Prostate gland (tissue), 2 donors: ENCODE data around the gene PCDHA10. TPM values are rescaled to one million over a fixed set of nuclear protein-coding genes. Genes with fewer than 3 reads are reported as not detected.
"Not testable (repeated sequence)": the region's sequence is repeated elsewhere in the genome, so short reads cannot be mapped to it uniquely, and the experiment has no call there.

Experiments used
- DNase-seq: peaks from one replicate; pipeline ENCODE4 v3.0.0-alpha.2; 2019; ENCODE audit warnings: low spot score
- H3K27ac ChIP-seq, 2 donors: fragments of 200-600 bp; sonication (generic); 2 replicates each; pipeline ENCODE4 v1.5.1; 2017 to 2019
- H3K27me3 ChIP-seq: fragments of 200-600 bp; sonication (generic); replicated peaks from 2 replicates; pipeline ENCODE4 v1.5.1; 2019; ENCODE audit not compliant: insufficient read depth
- H3K36me3 ChIP-seq, 2 donors: fragments of 200-600 bp; sonication (generic); 1 replicate in 1 of 2; 2 replicates in 1 of 2; pipeline versions ENCODE4 v1.5.1 to v1.8.1; 2017 to 2019
- H3K4me1 ChIP-seq: fragments of 200-600 bp; sonication (generic); replicated peaks from 2 replicates; pipeline ENCODE4 v1.5.1; 2019
- H3K4me3 ChIP-seq, 2 donors: fragments of 200-600 bp; sonication (generic); 2 replicates each; pipeline ENCODE4 v1.5.1; 2017 to 2019
- H3K9me3 ChIP-seq: fragments of 200-600 bp; sonication (generic); 2 replicates; pipeline ENCODE4 v1.5.1; 2017
- POLR2A ChIP-seq: fragments of 450-650 bp; IDR thresholded peaks from one replicate; pipeline ENCODE4 v1.6.1; 2016; ENCODE audit warnings: antibody characterized with exemption, mild to moderate bottlenecking
- POLR2AphosphoS5 ChIP-seq: sonication (generic); formaldehyde crosslinking; IDR thresholded peaks from one replicate; pipeline ENCODE4 v1.6.1; 2017; ENCODE audit warnings: antibody characterized with exemption
- WGBS: methylation state at CpG from one replicate; pipeline ENCODE4 v1.1.5; 2018; 5-methylcytosine and 5-hydroxymethylcytosine counted together
- intact Hi-C: fragments of 100-400 bp; cut with DNase I; formaldehyde crosslinking; loops from one replicate; pipeline ENCODE4 v1.14.2; 2022
- total RNA-seq, 2 donors: library from RNA; depleted of rRNA; stranded (reverse); fragments of >200 nt; gene quantifications; one replicate each; pipeline ENCODE4 v1.1.0, GENCODE V29; 2016
- TF ChIP-seq, protein P1 (sequence below), 4 experiments: fragments of 200-600 bp in 2 of 4; fragments of 450-650 bp in 2 of 4; sonication (generic) in 2 of 4; IDR thresholded peaks; 1 replicate in 3 of 4; 2 replicates in 1 of 4; pipeline ENCODE4 v1.5.1; 2016 to 2019; ENCODE audit warnings: antibody characterized with exemption in 4 of 4, mild to moderate bottlenecking in 2 of 4, moderate library complexity in 2 of 4

The PCDHA10 gene
- total RNA-seq, 2 donors from 2014 or later: 1.0 to 2.2 TPM

DNA sequence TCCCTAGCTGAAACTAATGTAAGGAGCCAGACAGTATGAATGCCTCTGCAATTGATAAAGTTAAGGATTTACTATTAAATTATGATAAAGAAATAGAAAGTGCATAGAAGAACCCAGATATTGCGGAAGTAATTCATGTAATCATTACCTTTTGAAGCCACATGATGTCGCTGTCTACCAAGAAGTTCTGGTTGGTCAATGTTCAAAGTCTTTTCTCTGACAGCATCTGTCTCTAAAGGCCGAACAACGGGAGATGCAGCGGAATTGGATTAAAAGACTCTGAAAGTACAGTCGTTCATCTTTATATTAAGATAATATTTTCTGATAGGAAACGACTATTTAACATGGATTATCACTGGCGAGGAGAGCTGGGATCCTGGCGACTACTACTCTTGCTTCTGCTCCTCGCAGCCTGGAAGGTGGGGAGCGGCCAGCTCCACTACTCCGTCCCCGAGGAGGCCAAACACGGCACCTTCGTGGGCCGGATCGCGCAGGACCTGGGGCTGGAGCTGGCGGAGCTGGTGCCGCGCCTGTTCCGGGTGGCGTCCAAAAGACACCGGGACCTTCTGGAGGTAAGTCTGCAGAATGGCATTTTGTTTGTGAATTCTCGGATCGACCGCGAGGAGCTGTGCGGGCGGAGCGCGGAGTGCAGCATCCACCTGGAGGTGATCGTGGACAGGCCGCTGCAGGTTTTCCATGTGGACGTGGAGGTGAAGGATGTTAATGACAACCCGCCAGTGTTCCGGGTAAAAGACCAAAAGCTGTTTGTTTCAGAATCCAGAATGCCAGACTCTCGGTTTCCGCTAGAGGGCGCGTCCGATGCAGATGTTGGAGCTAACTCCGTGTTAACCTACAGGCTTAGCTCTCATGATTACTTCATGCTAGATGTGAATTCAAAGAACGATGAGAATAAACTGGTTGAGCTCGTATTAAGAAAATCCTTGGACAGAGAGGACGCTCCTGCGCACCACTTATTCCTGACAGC, 14.4 kb upstream of the PCDHA10 start, which contains the start of gene PCDHA8:
Gene PCDHA8, plus strand, starts transcription at position 210 of the 985 bp plus-strand sequence. Its CDS starts 135 bp downstream, at position 345.
- Histone ChIP-seq H3K9me3 (no peaks in the 10 kb centered on the region), H3K4me1 (no peaks in the 10 kb centered on the region), H3K4me3 (no peak within 1 kb of the TSS), H3K27me3 (peaks cover 4% of the 10 kb centered on the region), H3K27ac (no peak within 1 kb of the TSS), H3K36me3 (no peaks in the 10 kb centered on the region)
- TF ChIP-seq, protein P1, sequence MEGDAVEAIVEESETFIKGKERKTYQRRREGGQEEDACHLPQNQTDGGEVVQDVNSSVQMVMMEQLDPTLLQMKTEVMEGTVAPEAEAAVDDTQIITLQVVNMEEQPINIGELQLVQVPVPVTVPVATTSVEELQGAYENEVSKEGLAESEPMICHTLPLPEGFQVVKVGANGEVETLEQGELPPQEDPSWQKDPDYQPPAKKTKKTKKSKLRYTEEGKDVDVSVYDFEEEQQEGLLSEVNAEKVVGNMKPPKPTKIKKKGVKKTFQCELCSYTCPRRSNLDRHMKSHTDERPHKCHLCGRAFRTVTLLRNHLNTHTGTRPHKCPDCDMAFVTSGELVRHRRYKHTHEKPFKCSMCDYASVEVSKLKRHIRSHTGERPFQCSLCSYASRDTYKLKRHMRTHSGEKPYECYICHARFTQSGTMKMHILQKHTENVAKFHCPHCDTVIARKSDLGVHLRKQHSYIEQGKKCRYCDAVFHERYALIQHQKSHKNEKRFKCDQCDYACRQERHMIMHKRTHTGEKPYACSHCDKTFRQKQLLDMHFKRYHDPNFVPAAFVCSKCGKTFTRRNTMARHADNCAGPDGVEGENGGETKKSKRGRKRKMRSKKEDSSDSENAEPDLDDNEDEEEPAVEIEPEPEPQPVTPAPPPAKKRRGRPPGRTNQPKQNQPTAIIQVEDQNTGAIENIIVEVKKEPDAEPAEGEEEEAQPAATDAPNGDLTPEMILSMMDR (IDR thresholded peaks at IDR 0.05): no peak
- DNase-seq: no peak
- WGBS: 21% methylated on average over 46 of the region's 47 CpGs
- intact Hi-C loops: no loop called here

DNA sequence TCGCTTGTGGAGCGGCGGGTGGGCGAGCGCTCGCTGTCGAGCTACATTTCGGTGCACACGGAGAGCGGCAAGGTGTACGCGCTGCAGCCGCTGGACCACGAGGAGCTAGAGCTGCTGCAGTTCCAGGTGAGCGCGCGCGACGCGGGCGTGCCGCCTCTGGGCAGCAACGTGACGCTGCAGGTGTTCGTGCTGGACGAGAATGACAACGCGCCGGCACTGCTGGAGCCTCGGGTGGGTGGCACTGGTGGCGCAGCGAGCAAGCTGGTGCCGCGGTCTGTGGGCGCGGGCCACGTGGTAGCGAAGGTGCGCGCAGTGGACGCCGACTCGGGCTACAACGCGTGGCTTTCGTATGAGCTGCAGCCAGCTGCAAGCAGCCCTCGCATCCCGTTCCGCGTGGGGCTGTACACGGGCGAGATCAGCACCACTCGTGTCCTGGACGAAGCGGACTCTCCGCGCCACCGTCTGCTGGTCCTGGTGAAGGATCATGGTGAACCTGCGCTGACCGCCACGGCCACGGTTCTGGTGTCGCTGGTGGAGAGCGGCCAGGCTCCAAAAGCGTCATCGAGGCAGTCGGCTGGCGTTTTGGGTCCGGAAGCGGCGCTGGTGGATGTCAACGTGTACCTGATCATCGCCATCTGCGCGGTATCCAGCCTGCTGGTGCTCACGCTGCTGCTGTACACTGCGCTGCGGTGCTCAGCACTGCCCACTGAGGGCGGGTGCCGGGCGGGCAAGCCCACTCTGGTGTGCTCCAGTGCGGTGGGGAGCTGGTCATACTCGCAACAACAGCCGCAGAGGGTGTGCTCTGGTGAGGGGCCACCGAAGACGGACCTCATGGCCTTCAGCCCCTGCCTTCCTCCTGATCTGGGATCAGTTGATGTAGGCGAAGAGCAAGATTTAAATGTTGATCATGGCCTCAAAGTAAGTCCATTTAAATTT, 12.6 kb upstream of the PCDHA10 start:
- no peaks in the 10 kb centered on the region for H3K4me1 ChIP-seq
- no peak overlapping the region for H3K4me3 ChIP-seq
- no peak overlapping the region for H3K27ac ChIP-seq
- no peaks in the 10 kb centered on the region for H3K36me3 ChIP-seq
- intact Hi-C loops: no loop called here
- DNase-seq: no peak
- 43% methylated on average over 85 of the region's 87 CpGs for WGBS
- no peaks in the 10 kb centered on the region for H3K9me3 ChIP-seq
- no peaks in the 10 kb centered on the region for H3K27me3 ChIP-seq
- TF ChIP-seq POLR2AphosphoS5: no peak
- TF ChIP-seq POLR2A: no peak
- TF ChIP-seq, protein P1 (IDR thresholded peaks at IDR 0.05): no peak

DNA sequence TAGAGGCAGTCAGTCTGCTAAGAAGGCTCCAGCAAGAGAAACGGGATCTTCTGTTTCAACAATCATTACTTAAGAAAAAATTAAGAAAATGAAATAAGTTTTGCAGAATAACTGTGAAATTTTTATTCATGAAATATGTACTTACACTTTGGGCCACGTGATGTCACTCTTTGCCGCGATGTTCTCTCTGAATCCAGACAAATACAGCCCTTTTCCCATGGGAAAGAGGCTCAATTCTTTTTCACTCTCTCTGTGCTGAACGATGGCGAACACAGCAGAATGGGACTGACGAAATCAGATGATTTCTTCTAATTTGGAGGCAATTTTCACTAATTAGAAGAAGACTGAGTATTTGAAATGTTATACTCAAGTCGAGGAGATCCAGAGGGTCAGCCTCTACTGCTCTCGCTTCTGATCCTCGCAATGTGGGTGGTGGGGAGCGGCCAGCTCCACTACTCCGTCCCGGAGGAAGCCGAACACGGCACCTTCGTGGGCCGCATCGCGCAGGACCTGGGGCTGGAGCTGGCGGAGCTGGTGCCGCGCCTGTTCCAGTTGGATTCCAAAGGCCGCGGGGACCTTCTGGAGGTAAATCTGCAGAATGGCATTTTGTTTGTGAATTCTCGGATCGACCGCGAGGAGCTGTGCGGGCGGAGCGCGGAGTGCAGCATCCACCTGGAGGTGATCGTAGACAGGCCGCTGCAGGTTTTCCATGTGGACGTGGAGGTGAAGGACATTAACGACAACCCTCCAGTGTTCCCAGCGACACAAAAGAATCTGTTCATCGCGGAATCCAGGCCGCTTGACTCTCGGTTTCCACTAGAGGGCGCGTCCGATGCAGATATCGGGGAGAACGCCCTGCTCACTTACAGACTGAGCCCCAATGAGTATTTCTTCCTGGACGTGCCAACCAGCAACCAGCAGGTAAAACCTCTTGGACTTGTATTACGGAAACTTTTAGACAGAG, 7.3 kb upstream of the PCDHA10 start, which contains the start of gene PCDHA9:
Gene PCDHA9, plus strand, starts transcription at position 244 of the 964 bp plus-strand sequence. Its CDS starts 114 bp downstream, at position 358.
- H3K27me3 ChIP-seq, H3K9me3 ChIP-seq, H3K27ac ChIP-seq, H3K4me1 ChIP-seq, DNase-seq, intact Hi-C loops, H3K36me3 ChIP-seq, H3K4me3 ChIP-seq: not testable (repeated sequence)
- 19% methylated on average over 29 of the region's 48 CpGs for WGBS

DNA sequence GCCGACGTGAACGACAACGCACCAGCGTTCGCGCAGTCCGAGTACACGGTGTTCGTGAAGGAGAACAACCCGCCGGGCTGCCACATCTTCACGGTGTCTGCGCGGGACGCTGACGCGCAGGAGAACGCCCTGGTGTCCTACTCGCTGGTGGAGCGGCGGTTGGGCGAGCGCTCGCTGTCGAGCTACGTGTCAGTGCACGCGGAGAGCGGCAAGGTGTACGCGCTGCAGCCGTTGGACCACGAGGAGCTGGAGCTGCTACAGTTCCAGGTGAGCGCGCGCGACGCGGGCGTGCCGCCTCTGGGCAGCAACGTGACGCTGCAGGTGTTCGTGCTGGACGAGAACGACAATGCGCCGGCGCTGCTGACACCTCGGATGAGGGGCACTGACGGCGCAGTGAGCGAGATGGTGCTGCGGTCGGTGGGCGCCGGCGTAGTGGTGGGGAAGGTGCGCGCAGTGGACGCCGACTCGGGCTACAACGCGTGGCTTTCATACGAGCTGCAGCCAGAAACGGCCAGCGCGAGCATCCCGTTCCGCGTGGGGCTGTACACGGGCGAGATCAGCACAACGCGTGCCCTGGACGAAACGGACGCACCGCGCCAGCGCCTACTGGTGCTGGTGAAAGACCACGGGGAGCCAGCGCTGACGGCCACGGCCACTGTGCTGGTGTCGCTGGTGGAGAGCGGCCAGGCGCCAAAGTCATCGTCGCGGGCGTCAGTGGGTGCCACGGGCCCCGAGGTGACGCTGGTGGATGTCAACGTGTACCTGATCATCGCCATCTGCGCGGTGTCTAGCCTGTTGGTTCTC, 5.7 kb upstream of the PCDHA10 start:
- WGBS: 41% methylated on average over 95 of the region's 101 CpGs
- not testable (repeated sequence) for H3K9me3 ChIP-seq, H3K36me3 ChIP-seq, DNase-seq, H3K4me1 ChIP-seq, H3K27ac ChIP-seq, H3K27me3 ChIP-seq, H3K4me3 ChIP-seq
- intact Hi-C loops: loop anchor here (10.0 kb wide), 1 partner anchor 195 kb away; no protein-coding TSS in a partner anchor
